ENCODE measurements around the gene ZNF668. TPM values are rescaled to one million over a fixed set of nuclear protein-coding genes. Genes with fewer than 3 reads are reported as not detected.

Gene ZNF668
- total RNA-seq, 4 donors from 2014 or later: 8.6 to 14.9 (median 10.7) TPM

GRCh38 chr16:31114468-31114867, 40.4 kb upstream of the ZNF668 start:
- Histone ChIP-seq H3K9me3 (no peaks in the 10 kb centered on the region), H3K4me1 (peaks cover 26 to 89% (median 33%) of the 10 kb centered on the region in 3 donors), H3K27ac (peak overlapping the region; percentile 20 to 86 (median 76)), H3K27me3 (no peaks in the 10 kb centered on the region), H3K4me3 (no peak overlapping the region), H3K36me3 (peaks cover 17 to 35% (median 22%) of the 10 kb centered on the region in 3 donors)
- 34 to 46% methylated on average over 8 of the region's 8 CpGs for WGBS, 2 donors
- intact Hi-C loops (cut with DNase I): no loop called here
- DNase-seq: no peak
- no peak for TF ChIP-seq POLR2A (IDR thresholded peaks at IDR 0.05)
- no peak for TF ChIP-seq CTCF (IDR thresholded peaks at IDR 0.05)

GRCh38 chr16:31113121-31114120, 39.4 kb upstream of the ZNF668 start:
- Histone ChIP-seq H3K4me3 (no peak overlapping the region), H3K27ac (peak overlapping the region; percentile 20 to 86 (median 76)), H3K9me3 (no peaks in the 10 kb centered on the region), H3K27me3 (no peaks in the 10 kb centered on the region), H3K4me1 (peaks cover 28 to 89% (median 32%) of the 10 kb centered on the region in 3 donors), H3K36me3 (peaks cover 17 to 36% (median 22%) of the 10 kb centered on the region in 3 donors)
- intact Hi-C loops (cut with DNase I): no loop called here
- TF ChIP-seq POLR2A (IDR thresholded peaks at IDR 0.05): no peak
- TF ChIP-seq CTCF (IDR thresholded peaks at IDR 0.05): no peak
- DNase-seq: no peak
- WGBS, 2 donors: 46 to 57% methylated on average over 3 to 4 of the region's 5 CpGs

- TF ChIP-seq POLR2A (IDR thresholded peaks at IDR 0.05): no peak
- TF ChIP-seq CTCF (IDR thresholded peaks at IDR 0.05): no peak
- H3K4me3 ChIP-seq: no peak overlapping the region
- intact Hi-C loops (cut with DNase I): no loop called here
- peaks cover 24 to 91% (median 32%) of the 10 kb centered on the region in 3 donors for H3K4me1 ChIP-seq
- DNase-seq: no peak
- WGBS, 2 donors: 17 to 49% methylated on average over 2 of the region's 2 CpGs
- H3K9me3 ChIP-seq: no peaks in the 10 kb centered on the region
- no peaks in the 10 kb centered on the region for H3K27me3 ChIP-seq
- H3K36me3 ChIP-seq: peaks cover 17 to 36% (median 22%) of the 10 kb centered on the region in 3 donors
- H3K27ac ChIP-seq: peak overlapping the region; percentile 20 to 86 (median 76)
Observed at GRCh38 chr16:31112711-31113110, 38.7 kb upstream of the ZNF668 start.

GRCh38 chr16:31111881-31112466, 37.9 kb upstream of the ZNF668 start:
- H3K4me3 ChIP-seq: no peak overlapping the region
- intact Hi-C loops (cut with DNase I): no loop called here
- H3K4me1 ChIP-seq: peaks cover 24 to 91% (median 32%) of the 10 kb centered on the region in 3 donors
- H3K9me3 ChIP-seq: no peaks in the 10 kb centered on the region
- TF ChIP-seq CTCF (IDR thresholded peaks at IDR 0.05) (no peak), POLR2A (IDR thresholded peaks at IDR 0.05) (no peak)
- 67 to 90% methylated on average over 1 to 2 of the region's 23 CpGs for WGBS, 2 donors
- peaks cover 17 to 36% (median 22%) of the 10 kb centered on the region in 3 donors for H3K36me3 ChIP-seq
- DNase-seq: no peak
- H3K27ac ChIP-seq: peak overlapping the region in 3 of 4 donors; percentile 67 to 86 (median 85)
- H3K27me3 ChIP-seq: no peaks in the 10 kb centered on the region
